Lung (tissue), 12 donors: ENCODE results near the gene ARHGAP28. TPM values are rescaled to one million over a fixed set of nuclear protein-coding genes. Genes with fewer than 3 reads are reported as not detected.
A peak's percentile ranks its signal among the peaks of the same experiment; 100 is the strongest.

ENCODE experiments used
- ATAC-seq: fragments of 200-7000 bp; cut with Tn5 transposase; one replicate; pipeline ENCODE4 v1.9.1; 2020; ENCODE audit warnings: moderate number of reproducible peaks; ENCODE audit not compliant: insufficient read depth, low FRiP score
- DNase-seq, 3 donors: peaks; one replicate each; pipeline ENCODE4 v3.0.0-alpha.2; 2013 to 2017
- H3K27ac ChIP-seq, 2 donors: one replicate each; pipeline ENCODE4 v1.5.1; 2013; ENCODE audit warnings: mild to moderate bottlenecking in 2 of 2, moderate library complexity in 2 of 2, control low read depth in 1 of 2, inconsistent platforms in 1 of 2, low read depth in 1 of 2, low read length in 1 of 2
- H3K27me3 ChIP-seq, 3 donors: one replicate each; pipeline ENCODE4 v1.5.1; 2013; ENCODE audit warnings: low read length in 2 of 3; ENCODE audit not compliant: control insufficient read depth in 3 of 3, insufficient read depth in 3 of 3
- H3K36me3 ChIP-seq, 4 donors: one replicate each; pipeline ENCODE4 v1.5.1; 2013; ENCODE audit warnings: low read length in 4 of 4, mild to moderate bottlenecking in 1 of 4, moderate library complexity in 1 of 4; ENCODE audit not compliant: control insufficient read depth in 4 of 4, insufficient read depth in 4 of 4
- H3K4me1 ChIP-seq, 5 donors: one replicate each; pipeline ENCODE4 v1.5.1; 2013; ENCODE audit warnings: low read length in 5 of 5, mild to moderate bottlenecking in 2 of 5, moderate library complexity in 1 of 5; ENCODE audit not compliant: control insufficient read depth in 5 of 5, insufficient read depth in 5 of 5
- H3K4me3 ChIP-seq: one replicate; pipeline ENCODE4 v1.5.1; 2013; ENCODE audit warnings: mild to moderate bottlenecking, control low read depth, moderate library complexity
- H3K9ac ChIP-seq, 2 donors: one replicate each; pipeline ENCODE4 v1.5.1; 2013; ENCODE audit warnings: low read length in 2 of 2, control low read depth in 1 of 2; ENCODE audit not compliant: insufficient read depth in 1 of 2
- H3K9me3 ChIP-seq, 4 donors: one replicate each; pipeline ENCODE4 v1.5.1; 2013; ENCODE audit warnings: low read length in 3 of 4, mild to moderate bottlenecking in 1 of 4, moderate library complexity in 1 of 4; ENCODE audit not compliant: control insufficient read depth in 4 of 4, insufficient read depth in 3 of 4
- WGBS, 2 donors: extraction: QIAGEN DNeasy Blood & Tissue Kit; methylation state at CpG; one replicate each; pipeline ENCODE4 v1.1.7; 2013; 5-methylcytosine and 5-hydroxymethylcytosine counted together
- polyA plus RNA-seq, 2 donors: library from polyadenylated mRNA; stranded (reverse); fragments of 200-250 nt; gene quantifications; one replicate each; pipeline ENCODE4 v1.2.1, GENCODE V29; 2013
- total RNA-seq, 2 donors: library from RNA; depleted of rRNA in 1 of 2; stranded (reverse); fragments of >200 nt in 1 of 2; gene quantifications; one replicate each; pipeline ENCODE4 v1.2.1, GENCODE V29; 2014 to 2021
- TF ChIP-seq, protein P1 (sequence below): IDR thresholded peaks from 2 replicates; pipeline ENCODE4 v1.5.1; 2012; ENCODE audit warnings: mild to moderate bottlenecking; ENCODE audit errors: control extremely low read depth, extremely low read depth
- donor health status: control.
- donor health status: control.
- donor health status: Bipolar disorder and iron deficiency.
- donor health status: healthy.
- donor health status: DM: yes; HTN: yes; CAD: no.

The ARHGAP28 gene
- total and polyA plus RNA-seq, 4 donors: 1.4 to 123 (median 5.6) TPM

DNA sequence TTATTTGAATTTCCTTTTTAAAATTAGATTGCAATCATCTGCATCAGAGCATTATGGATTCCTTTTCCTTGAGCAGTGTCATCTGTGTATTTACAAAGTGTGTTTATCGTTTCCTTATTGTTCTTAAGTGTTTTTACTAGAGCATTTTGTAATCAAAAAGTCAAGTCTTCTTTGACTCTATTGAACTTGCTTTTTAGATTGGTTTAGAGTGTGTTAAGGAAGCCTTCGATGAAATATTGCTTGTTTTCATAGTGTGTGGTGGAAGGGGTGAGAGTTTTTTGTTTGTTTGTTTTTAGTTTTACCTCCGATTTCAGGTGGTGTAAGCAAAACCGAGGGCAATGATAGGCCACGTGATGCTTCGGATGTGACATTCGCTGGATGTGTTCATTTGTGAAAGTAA, 45.7 kb downstream of the ARHGAP28 start:
- H3K4me3 ChIP-seq: no peak overlapping the region
- H3K36me3 ChIP-seq: peaks cover 0 to 3% (median 0%) of the 10 kb centered on the region in 4 donors
- H3K9me3 ChIP-seq: no peaks in the 10 kb centered on the region
- H3K4me1 ChIP-seq: peaks cover 0 to 41% (median 9%) of the 10 kb centered on the region in 5 donors
- DNase-seq (no peak), ATAC-seq (no peak)
- no peak overlapping the region for H3K9ac ChIP-seq
- H3K27ac ChIP-seq: no peak overlapping the region
- WGBS, 2 donors: 66 to 74% methylated on average over 7 of the region's 7 CpGs
- H3K27me3 ChIP-seq: no peaks in the 10 kb centered on the region
- TF ChIP-seq, protein P1, sequence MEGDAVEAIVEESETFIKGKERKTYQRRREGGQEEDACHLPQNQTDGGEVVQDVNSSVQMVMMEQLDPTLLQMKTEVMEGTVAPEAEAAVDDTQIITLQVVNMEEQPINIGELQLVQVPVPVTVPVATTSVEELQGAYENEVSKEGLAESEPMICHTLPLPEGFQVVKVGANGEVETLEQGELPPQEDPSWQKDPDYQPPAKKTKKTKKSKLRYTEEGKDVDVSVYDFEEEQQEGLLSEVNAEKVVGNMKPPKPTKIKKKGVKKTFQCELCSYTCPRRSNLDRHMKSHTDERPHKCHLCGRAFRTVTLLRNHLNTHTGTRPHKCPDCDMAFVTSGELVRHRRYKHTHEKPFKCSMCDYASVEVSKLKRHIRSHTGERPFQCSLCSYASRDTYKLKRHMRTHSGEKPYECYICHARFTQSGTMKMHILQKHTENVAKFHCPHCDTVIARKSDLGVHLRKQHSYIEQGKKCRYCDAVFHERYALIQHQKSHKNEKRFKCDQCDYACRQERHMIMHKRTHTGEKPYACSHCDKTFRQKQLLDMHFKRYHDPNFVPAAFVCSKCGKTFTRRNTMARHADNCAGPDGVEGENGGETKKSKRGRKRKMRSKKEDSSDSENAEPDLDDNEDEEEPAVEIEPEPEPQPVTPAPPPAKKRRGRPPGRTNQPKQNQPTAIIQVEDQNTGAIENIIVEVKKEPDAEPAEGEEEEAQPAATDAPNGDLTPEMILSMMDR: no peak

DNA sequence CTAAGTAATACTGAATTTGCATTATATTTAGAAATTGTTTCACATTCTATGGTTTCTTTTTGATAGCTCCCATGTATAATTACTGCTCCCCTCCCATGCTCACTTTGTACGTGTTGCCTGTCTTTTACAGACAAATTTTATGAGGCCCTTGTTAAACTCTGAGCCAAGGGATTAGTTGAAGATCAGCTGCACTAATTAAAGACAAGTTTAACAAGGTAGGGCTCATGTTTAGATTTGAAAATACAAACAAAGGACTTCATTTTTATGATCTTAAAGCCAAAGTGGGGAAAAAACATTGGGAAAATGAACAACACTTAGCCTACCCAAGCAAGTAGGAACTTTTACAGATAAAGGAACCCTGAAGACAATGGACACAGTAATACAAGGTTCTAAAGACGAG, 46.2 kb downstream of the ARHGAP28 start:
- DNase-seq (no peak), ATAC-seq (no peak)
- H3K9ac ChIP-seq: peak overlapping the region in 1 of 2 donors; percentile 59
- H3K27me3 ChIP-seq: no peaks in the 10 kb centered on the region
- 61 to 65% methylated on average over 2 of the region's 2 CpGs for WGBS, 2 donors
- H3K4me1 ChIP-seq: peaks cover 0 to 41% (median 9%) of the 10 kb centered on the region in 5 donors
- no peak overlapping the region for H3K27ac ChIP-seq
- H3K4me3 ChIP-seq: no peak overlapping the region
- no peaks in the 10 kb centered on the region for H3K9me3 ChIP-seq
- TF ChIP-seq, protein P1: no peak
- H3K36me3 ChIP-seq: peaks cover 0 to 3% (median 0%) of the 10 kb centered on the region in 4 donors

- no peak overlapping the region for H3K4me3 ChIP-seq
- no peak for ATAC-seq
- H3K9me3 ChIP-seq: no peaks in the 10 kb centered on the region
- TF ChIP-seq, protein P1: no peak
- H3K9ac ChIP-seq: peak overlapping the region in 1 of 2 donors; percentile 59
- WGBS, 2 donors: 59 to 66% methylated on average over 7 of the region's 7 CpGs
- no peaks in the 10 kb centered on the region for H3K27me3 ChIP-seq
- H3K27ac ChIP-seq: no peak overlapping the region
- peaks cover 0 to 3% (median 0%) of the 10 kb centered on the region in 4 donors for H3K36me3 ChIP-seq
- H3K4me1 ChIP-seq: peaks cover 0 to 45% (median 12%) of the 10 kb centered on the region in 5 donors
- DNase-seq: peak; percentile 60 to 87 (median 85)
Measured at GRCh38 chr18:6776188-6776587, 46.7 kb downstream of the ARHGAP28 start.

DNA sequence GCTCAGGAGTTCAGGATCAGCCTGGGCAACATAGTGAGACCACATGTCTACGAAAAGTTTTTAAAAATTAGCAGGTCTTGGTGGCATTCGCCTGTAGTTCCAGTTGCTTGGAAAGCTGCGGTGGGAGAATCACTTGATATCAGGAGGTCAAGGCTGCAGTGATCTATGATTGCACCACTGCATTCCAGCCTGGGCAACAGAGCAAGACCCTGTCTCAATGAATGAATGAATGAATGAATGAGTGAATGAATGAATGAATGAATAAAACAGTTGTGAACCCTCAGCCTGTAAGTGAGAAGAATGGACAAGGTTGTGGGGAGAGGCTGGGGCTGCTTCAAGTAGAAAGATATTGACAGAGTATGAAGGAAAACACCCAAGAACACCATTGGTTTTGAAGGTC, 48.0 kb downstream of the ARHGAP28 start:
- TF ChIP-seq, protein P1: no peak
- H3K4me1 ChIP-seq: peaks cover 3 to 56% (median 16%) of the 10 kb centered on the region in 5 donors
- WGBS, 2 donors: 89 to 95% methylated on average over 3 of the region's 3 CpGs
- no peaks in the 10 kb centered on the region for H3K27me3 ChIP-seq
- DNase-seq (no peak), ATAC-seq (no peak)
- peaks cover 0 to 3% (median 0%) of the 10 kb centered on the region in 4 donors for H3K36me3 ChIP-seq
- H3K9me3 ChIP-seq: no peaks in the 10 kb centered on the region
- no peak overlapping the region for H3K4me3 ChIP-seq
- no peak overlapping the region for H3K27ac ChIP-seq
- no peak overlapping the region for H3K9ac ChIP-seq
